Measurements from ENCODE around the gene TRMT10C.

TRMT10C gene

DNA sequence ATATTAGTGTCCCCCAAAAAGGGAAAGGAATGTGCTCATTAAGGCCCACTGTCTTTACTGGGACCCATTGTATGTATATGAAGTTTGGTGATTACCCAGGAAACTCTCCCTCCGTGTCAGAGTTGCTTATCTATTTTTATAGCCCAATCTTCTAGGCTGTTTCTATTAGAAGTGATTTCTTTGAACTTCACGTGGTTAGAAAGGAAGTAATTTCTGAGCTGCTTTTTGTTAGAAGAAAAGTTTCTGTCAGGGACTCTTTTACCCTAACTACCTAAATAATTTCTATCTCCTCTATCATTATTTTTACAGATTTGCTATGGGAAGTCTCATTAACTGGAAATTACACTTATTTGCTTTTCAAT lies 31.0 kb upstream of the TRMT10C start:
- CTCF ChIA-PET, result no interaction called here
- POLR2A ChIA-PET, result no interaction called here
- no peak for TF ChIP-seq FOXM1 (IDR thresholded peaks at IDR 0.05; ENCODE audit: borderline replicate concordance)
- TF ChIP-seq NFRKB (IDR thresholded peaks at IDR 0.05), result no peak
- TF ChIP-seq HDGF (IDR thresholded peaks at IDR 0.05; ENCODE audit: borderline replicate concordance), result no peak
- no peak for TF ChIP-seq FOXK2 (IDR thresholded peaks at IDR 0.05)
- TF ChIP-seq, protein P1, sequence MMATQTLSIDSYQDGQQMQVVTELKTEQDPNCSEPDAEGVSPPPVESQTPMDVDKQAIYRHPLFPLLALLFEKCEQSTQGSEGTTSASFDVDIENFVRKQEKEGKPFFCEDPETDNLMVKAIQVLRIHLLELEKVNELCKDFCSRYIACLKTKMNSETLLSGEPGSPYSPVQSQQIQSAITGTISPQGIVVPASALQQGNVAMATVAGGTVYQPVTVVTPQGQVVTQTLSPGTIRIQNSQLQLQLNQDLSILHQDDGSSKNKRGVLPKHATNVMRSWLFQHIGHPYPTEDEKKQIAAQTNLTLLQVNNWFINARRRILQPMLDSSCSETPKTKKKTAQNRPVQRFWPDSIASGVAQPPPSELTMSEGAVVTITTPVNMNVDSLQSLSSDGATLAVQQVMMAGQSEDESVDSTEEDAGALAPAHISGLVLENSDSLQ (IDR thresholded peaks at IDR 0.05), result no peak
- no peak for TF ChIP-seq ARNT (IDR thresholded peaks at IDR 0.05)
- no peak for TF ChIP-seq BHLHE40 (IDR thresholded peaks at IDR 0.05; ENCODE audit: borderline replicate concordance)
- TF ChIP-seq CTBP1 (IDR thresholded peaks at IDR 0.05; ENCODE audit: borderline replicate concordance), result no peak
- no peak for TF ChIP-seq SUZ12 (IDR thresholded peaks at IDR 0.05)
- TF ChIP-seq L3MBTL2 (conservative IDR thresholded peaks at IDR 0.05), result no peak
- DNase-seq (ENCODE audit: extremely low spot score), result no peak

DNA sequence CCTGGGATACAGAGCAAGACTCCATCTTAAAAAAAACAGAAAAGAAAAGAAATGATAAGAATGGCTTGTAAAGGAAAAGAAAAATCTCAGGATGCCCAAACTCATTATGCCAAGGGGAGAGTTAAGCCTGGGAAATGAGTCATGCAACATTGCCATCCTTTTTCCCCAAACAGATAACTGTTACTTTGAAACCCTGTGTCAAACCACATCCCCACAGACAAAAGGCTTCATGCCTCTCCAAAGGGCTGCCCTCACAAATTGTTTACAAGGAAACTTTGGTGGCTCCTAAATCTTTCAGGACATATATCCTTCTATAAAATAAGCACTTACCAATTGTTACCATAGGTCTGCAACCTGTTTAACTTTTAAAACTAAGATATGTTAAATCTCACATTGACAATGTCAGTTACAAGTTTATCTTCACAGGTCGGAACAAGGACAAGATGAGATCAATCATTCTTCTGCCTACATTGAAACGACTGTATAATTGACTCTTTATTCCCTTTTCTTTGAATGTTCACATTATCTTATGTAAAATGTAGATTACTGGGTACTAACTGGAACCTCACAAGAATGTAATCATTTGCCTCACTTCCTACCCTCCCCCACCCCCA lies 30.1 kb upstream of the TRMT10C start:
- no peak for TF ChIP-seq TARDBP (IDR thresholded peaks at IDR 0.05)
- no peak for TF ChIP-seq CTBP1 (IDR thresholded peaks at IDR 0.05; ENCODE audit: borderline replicate concordance)
- no peak for TF ChIP-seq FOXM1 (IDR thresholded peaks at IDR 0.05; ENCODE audit: borderline replicate concordance)
- no peak for TF ChIP-seq SP1 (IDR thresholded peaks at IDR 0.05)
- TF ChIP-seq ARNT (IDR thresholded peaks at IDR 0.05), result no peak
- TF ChIP-seq FOXA1 (IDR thresholded peaks at IDR 0.05), result no peak
- no peak for TF ChIP-seq ZNF384 (IDR thresholded peaks at IDR 0.05)
- TF ChIP-seq BHLHE40 (IDR thresholded peaks at IDR 0.05; ENCODE audit: borderline replicate concordance), result no peak
- no peak for TF ChIP-seq SUZ12 (IDR thresholded peaks at IDR 0.05)
- TF ChIP-seq ELF4 (IDR thresholded peaks at IDR 0.05), result no peak
- no peak for TF ChIP-seq NFRKB (IDR thresholded peaks at IDR 0.05)
- TF ChIP-seq FOXK2 (IDR thresholded peaks at IDR 0.05), result no peak
- no peak for TF ChIP-seq HDGF (IDR thresholded peaks at IDR 0.05; ENCODE audit: borderline replicate concordance)
- TF ChIP-seq, protein P1 (IDR thresholded peaks at IDR 0.05), result no peak
- TF ChIP-seq LEF1 (IDR thresholded peaks at IDR 0.05; ENCODE audit: borderline replicate concordance), result no peak
- no peak for TF ChIP-seq L3MBTL2 (conservative IDR thresholded peaks at IDR 0.05)
- ChIA-PET CTCF (no interaction called here), POLR2A (no interaction called here)
- DNase-seq (ENCODE audit: extremely low spot score), result no peak

DNA sequence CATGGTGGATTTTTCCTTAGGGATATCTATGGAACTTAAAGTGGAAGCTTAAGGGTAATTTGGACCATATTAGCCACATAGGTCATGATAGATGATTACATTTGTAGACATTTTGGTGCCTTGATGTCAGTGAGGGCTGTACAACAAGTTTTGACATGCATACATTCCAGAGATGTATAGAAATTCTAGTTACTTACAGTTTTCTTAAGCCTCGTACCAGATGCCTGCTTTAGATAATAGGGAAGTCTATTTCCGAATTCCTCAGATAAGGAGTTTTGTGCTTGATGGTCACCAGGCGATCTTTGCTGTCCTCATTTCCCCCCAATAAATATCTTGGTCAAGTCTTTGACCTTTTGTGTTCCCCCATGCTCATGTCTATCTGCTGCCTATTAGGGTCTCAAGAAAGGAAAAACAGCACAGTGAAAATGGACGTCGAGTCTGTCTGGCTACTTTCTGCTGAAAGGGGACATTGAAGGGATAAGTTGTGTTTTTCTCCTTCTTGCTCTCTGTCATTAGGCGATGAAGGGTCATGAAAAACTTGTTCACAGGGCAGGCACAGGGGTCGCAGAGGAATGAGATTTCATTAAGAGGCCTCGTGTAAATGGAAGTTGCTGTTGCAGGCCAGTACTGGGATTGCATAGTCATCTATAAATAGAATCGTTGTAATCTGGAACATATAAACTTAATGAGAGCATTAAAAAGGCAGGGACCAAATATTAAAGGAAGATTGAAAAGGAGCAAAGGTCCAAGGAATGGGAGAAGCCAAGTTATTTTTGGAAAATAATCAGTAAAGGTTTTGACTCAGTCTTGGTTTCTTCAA lies 28.7 kb upstream of the TRMT10C start:
- TF ChIP-seq L3MBTL2 (conservative IDR thresholded peaks at IDR 0.05) (no peak), FOXK2 (IDR thresholded peaks at IDR 0.05) (no peak), FOXA1 (IDR thresholded peaks at IDR 0.05) (no peak), CTBP1 (IDR thresholded peaks at IDR 0.05; ENCODE audit: borderline replicate concordance) (no peak), SP1 (IDR thresholded peaks at IDR 0.05) (no peak), BHLHE40 (IDR thresholded peaks at IDR 0.05; ENCODE audit: borderline replicate concordance) (no peak), ZNF384 (IDR thresholded peaks at IDR 0.05) (no peak), LEF1 (IDR thresholded peaks at IDR 0.05; ENCODE audit: borderline replicate concordance) (no peak), TARDBP (IDR thresholded peaks at IDR 0.05) (no peak), NFRKB (IDR thresholded peaks at IDR 0.05) (no peak), FOXM1 (IDR thresholded peaks at IDR 0.05; ENCODE audit: borderline replicate concordance) (no peak), ARNT (IDR thresholded peaks at IDR 0.05) (no peak), ELF4 (IDR thresholded peaks at IDR 0.05) (no peak), SUZ12 (IDR thresholded peaks at IDR 0.05) (no peak), HDGF (IDR thresholded peaks at IDR 0.05; ENCODE audit: borderline replicate concordance) (no peak)
- TF ChIP-seq, protein P1 (IDR thresholded peaks at IDR 0.05), result no peak
- POLR2A ChIA-PET, result no interaction called here
- no peak for DNase-seq (ENCODE audit: extremely low spot score)
- CTCF ChIA-PET, result no interaction called here

DNA sequence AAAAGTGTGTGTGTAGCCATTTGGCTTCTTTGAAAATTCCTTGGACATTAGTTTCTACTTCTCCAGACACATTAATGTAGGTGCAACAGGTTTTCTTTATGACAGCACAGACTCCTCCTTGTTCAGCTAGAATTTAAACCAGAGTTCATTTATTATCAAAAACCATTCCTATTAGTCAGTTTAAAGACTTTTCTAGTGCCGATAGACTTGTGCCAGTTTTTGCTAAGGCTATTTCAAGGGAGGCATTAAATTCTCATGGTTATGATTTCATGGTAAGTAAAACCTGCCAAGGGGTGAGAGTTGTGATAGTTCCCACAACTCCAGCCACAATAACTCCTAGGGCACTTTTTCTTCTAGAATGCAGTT lies 28.1 kb upstream of the TRMT10C start:
- DNase-seq (ENCODE audit: extremely low spot score), result no peak

More for the DNA sequence above, 28.1 kb upstream of the TRMT10C start:
- TF ChIP-seq NFRKB (IDR thresholded peaks at IDR 0.05) (no peak), TARDBP (IDR thresholded peaks at IDR 0.05) (no peak), L3MBTL2 (conservative IDR thresholded peaks at IDR 0.05) (no peak), SP1 (IDR thresholded peaks at IDR 0.05) (no peak), LEF1 (IDR thresholded peaks at IDR 0.05; ENCODE audit: borderline replicate concordance) (no peak), BHLHE40 (IDR thresholded peaks at IDR 0.05; ENCODE audit: borderline replicate concordance) (no peak), HDGF (IDR thresholded peaks at IDR 0.05; ENCODE audit: borderline replicate concordance) (no peak), ARNT (IDR thresholded peaks at IDR 0.05) (no peak), ELF4 (IDR thresholded peaks at IDR 0.05) (no peak), SUZ12 (IDR thresholded peaks at IDR 0.05) (no peak), FOXK2 (IDR thresholded peaks at IDR 0.05) (no peak), CTBP1 (IDR thresholded peaks at IDR 0.05; ENCODE audit: borderline replicate concordance) (no peak), FOXA1 (IDR thresholded peaks at IDR 0.05) (no peak), ZNF384 (IDR thresholded peaks at IDR 0.05) (no peak)
- TF ChIP-seq, protein P1 (IDR thresholded peaks at IDR 0.05), result no peak
- POLR2A ChIA-PET, result no interaction called here
- CTCF ChIA-PET, result no interaction called here
